Neural progenitor cell (in vitro differentiated cells): ENCODE results near the gene SLIT1.

Experiments
- CTCF ChIP-seq: fragments of 200-600 bp; sonication (generic); IDR thresholded peaks from 2 replicates; pipeline ENCODE4 v1.5.1; 2017; ENCODE audit warnings: antibody characterized with exemption, mild to moderate bottlenecking
- EZH2 ChIP-seq: fragments of 200-600 bp; sonication (generic); IDR thresholded peaks from 2 replicates; pipeline ENCODE4 v1.6.1; 2017; ENCODE audit warnings: antibody characterized with exemption, mild to moderate bottlenecking, moderate library complexity
- EZH2phosphoT487 ChIP-seq: fragments of 200-600 bp; sonication (generic); IDR thresholded peaks from 2 replicates; pipeline ENCODE4 v1.6.1; 2017; ENCODE audit warnings: antibody characterized with exemption

DNA sequence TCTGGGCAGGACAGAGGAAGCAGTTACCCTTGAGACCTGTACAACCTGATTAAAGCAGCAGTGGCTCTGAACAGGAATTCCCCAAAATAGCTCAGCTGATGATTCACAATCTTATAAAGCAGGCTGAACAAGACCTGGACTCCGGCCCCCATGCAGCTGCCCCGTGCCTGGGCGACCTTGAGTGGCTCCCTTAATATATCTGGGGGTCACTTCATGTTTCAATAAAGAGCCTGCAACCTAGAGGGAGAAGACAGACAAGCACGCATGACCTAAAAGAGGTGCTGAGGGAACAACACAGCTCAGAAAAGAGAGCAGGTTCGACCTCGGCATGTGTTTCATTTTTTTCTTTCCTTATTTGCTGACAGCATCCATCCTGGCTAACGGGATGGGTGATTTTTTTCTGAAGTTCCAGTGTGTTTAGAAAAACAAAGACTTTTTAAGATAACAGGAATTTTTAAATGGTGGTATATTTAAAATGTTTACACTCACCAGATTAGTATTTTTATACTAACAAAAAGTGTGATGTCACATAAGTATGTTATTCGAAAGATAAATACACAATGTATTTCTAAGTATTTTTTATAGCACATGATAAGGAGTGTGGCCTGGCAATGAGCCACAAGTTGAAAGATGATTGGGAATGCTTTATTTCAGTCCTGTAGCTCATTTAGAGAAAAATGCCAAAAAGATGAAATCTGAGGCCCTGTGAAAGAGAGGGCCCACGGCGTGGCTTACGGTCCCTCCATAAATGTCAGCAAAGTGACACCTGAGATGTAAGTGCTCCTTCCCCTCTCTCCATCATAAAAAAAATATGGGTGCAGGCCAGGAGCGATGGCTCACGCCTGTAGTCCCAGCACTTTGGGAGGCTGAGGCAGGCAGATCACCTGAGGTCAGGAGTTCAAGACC lies 161.3 kb downstream of the SLIT1 start:
- TF ChIP-seq CTCF (no peak), EZH2phosphoT487 (no peak), EZH2 (no peak)
